Measurements from ENCODE around the gene SUPT20HL1. TPM values are rescaled to one million over a fixed set of nuclear protein-coding genes. Genes with fewer than 3 reads are reported as not detected.

The SUPT20HL1 gene
- total and polyA plus RNA-seq, 11 donors, result not detected

DNA sequence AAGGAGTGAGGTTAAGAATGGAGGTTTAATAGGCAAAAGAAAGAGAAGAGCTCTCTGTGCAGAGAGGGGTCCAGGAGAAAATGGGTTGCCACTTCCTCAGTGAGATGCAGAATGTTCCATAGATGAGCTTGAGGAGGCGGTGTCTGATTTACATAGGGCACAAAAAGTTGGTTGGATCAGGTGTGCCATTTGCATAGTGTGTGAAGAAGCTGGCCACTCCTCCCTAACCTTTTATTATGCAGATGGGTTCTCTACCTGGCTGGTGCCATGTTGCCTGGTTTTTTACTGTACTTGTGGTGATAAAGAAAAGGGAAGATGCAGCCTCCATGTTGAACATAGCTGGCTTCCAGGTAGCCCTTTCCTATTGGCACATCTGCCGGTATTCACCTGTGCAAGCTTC is 27.3 kb downstream of the SUPT20HL1 start:
- 74 to 93% (median 82%) methylated on average over 2 of the region's 2 CpGs for WGBS, 4 donors
- no peaks in the 10 kb centered on the region for H3K36me3 ChIP-seq
- no peaks in the 10 kb centered on the region for H3K9me3 ChIP-seq
- no peak overlapping the region for H3K27ac ChIP-seq
- DNase-seq (no peak), ATAC-seq (no peak)
- H3K27me3 ChIP-seq, result peaks cover 0 to 60% (median 0%) of the 10 kb centered on the region in 9 donors
- intact Hi-C loops (cut with DNase I), result no loop called here
- no peaks in the 10 kb centered on the region for H3K4me1 ChIP-seq
- TF ChIP-seq, protein P1, sequence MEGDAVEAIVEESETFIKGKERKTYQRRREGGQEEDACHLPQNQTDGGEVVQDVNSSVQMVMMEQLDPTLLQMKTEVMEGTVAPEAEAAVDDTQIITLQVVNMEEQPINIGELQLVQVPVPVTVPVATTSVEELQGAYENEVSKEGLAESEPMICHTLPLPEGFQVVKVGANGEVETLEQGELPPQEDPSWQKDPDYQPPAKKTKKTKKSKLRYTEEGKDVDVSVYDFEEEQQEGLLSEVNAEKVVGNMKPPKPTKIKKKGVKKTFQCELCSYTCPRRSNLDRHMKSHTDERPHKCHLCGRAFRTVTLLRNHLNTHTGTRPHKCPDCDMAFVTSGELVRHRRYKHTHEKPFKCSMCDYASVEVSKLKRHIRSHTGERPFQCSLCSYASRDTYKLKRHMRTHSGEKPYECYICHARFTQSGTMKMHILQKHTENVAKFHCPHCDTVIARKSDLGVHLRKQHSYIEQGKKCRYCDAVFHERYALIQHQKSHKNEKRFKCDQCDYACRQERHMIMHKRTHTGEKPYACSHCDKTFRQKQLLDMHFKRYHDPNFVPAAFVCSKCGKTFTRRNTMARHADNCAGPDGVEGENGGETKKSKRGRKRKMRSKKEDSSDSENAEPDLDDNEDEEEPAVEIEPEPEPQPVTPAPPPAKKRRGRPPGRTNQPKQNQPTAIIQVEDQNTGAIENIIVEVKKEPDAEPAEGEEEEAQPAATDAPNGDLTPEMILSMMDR (IDR thresholded peaks at IDR 0.05), result no peak
- TF ChIP-seq POLR2A (IDR thresholded peaks at IDR 0.05), result no peak
- H3K4me3 ChIP-seq, result no peak overlapping the region

DNA sequence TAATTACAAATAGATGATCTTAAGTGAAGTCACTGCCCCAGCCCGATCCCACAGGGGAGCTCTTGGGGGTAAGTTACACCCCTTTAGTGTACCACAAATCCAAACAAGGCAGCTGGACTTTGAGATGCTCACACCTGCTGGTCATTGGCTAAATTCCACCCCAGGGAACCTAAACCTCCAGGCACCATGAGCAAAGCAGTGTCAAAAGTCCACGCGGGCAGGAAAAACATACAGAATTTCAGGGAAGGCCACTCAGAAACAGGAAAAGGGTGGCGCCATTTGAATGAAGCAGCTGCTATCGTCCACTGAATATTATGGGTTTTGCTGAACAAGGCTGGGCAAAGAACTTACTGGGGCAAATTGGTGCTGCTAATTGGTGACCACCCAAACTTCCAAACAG is 30.9 kb downstream of the SUPT20HL1 start:
- peaks cover 0 to 5% (median 0%) of the 10 kb centered on the region in 12 donors for H3K4me1 ChIP-seq
- no peaks in the 10 kb centered on the region for H3K9me3 ChIP-seq
- TF ChIP-seq, protein P1 (IDR thresholded peaks at IDR 0.05), result no peak
- no peak for TF ChIP-seq POLR2A (IDR thresholded peaks at IDR 0.05)
- no peak for ATAC-seq
- 52 to 73% (median 58%) methylated on average over 5 of the region's 5 CpGs for WGBS, 4 donors
- H3K27me3 ChIP-seq, result peaks cover 0 to 53% (median 0%) of the 10 kb centered on the region in 9 donors
- intact Hi-C loops (cut with DNase I), result loop anchor here in 4 of 10 donors (5.0 to 10.0 kb wide), 4 partner anchors 111 to 303 kb away; partner anchors contain the start of gene POLA1 (in 1 of the 4)
- H3K27ac ChIP-seq, result no peak overlapping the region
- no peak overlapping the region for H3K4me3 ChIP-seq
- no peak for DNase-seq
- no peaks in the 10 kb centered on the region for H3K36me3 ChIP-seq

DNA sequence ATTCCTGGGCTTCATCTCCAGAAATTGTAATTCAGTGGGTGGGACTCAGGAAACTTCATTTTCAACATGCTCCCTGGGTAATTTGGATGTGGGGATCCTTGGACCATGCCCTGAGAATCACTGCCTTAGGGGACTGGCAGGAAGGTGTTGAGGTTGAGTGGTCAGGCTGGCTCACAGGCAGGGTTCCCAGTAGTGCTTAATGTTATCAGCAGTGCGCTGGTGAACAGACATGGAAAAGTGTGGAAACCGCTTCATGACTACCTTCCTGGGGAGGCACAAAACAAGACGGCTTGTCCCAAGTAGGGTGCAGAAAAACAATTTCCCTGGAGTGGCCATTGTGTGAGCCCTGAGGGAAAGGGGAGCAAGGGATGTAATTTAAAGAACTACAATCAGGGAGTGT is 31.4 kb downstream of the SUPT20HL1 start:
- H3K4me1 ChIP-seq, result peaks cover 0 to 7% (median 0%) of the 10 kb centered on the region in 12 donors
- H3K4me3 ChIP-seq, result no peak overlapping the region
- no peaks in the 10 kb centered on the region for H3K9me3 ChIP-seq
- no peak overlapping the region for H3K27ac ChIP-seq
- 40 to 51% (median 50%) methylated on average over 3 of the region's 3 CpGs for WGBS, 4 donors
- DNase-seq (no peak), ATAC-seq (peak in 3 of 4 donors; percentile 50 to 53 (median 52))
- TF ChIP-seq POLR2A (IDR thresholded peaks at IDR 0.05), result no peak
- TF ChIP-seq, protein P1 (IDR thresholded peaks at IDR 0.05), result no peak
- H3K36me3 ChIP-seq, result no peaks in the 10 kb centered on the region
- intact Hi-C loops (cut with DNase I), result loop anchor here in 4 of 10 donors (5.0 to 10.0 kb wide), 4 partner anchors 110 to 303 kb away; partner anchors contain the start of gene POLA1 (in 1 of the 4)
- peaks cover 0 to 51% (median 0%) of the 10 kb centered on the region in 9 donors for H3K27me3 ChIP-seq

DNA sequence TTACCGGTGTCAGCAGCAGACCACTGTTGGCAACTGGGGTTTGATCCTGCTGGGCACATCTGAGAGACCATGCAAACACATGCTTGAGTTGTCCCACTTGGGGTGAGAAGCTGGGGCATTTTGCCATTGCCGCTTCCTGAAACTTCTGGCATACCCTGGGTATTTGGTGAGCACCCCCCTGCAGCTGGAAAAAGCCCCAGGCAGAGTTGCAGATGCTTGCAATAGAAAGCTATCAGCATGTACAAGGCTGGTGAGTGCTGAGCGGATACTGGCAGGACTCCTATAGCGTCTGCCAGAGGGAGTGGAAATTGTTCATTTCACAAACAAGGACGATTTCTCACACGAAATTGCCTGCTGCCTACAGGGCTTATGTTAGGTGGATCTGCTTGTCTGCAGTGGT is 32.3 kb downstream of the SUPT20HL1 start:
- DNase-seq, result peak in 4 of 5 donors; percentile 13 to 39 (median 24)

More for the DNA sequence above, 32.3 kb downstream of the SUPT20HL1 start:
- no peaks in the 10 kb centered on the region for H3K36me3 ChIP-seq
- H3K27me3 ChIP-seq, result peaks cover 0 to 45% (median 0%) of the 10 kb centered on the region in 9 donors
- no peak overlapping the region for H3K4me3 ChIP-seq
- no peak overlapping the region for H3K27ac ChIP-seq
- WGBS, 4 donors, result 37 to 41% (median 40%) methylated on average over 6 of the region's 6 CpGs
- peaks cover 0 to 7% (median 0%) of the 10 kb centered on the region in 12 donors for H3K4me1 ChIP-seq
- intact Hi-C loops (cut with DNase I), result loop anchor here in 4 of 10 donors (5.0 to 10.0 kb wide), 4 partner anchors 110 to 302 kb away; partner anchors contain the start of gene POLA1 (in 1 of the 4)
- peak; percentile 46 to 77 (median 64) for ATAC-seq
- TF ChIP-seq POLR2A (IDR thresholded peaks at IDR 0.05), result no peak
- TF ChIP-seq, protein P1 (IDR thresholded peaks at IDR 0.05), result no peak
- no peaks in the 10 kb centered on the region for H3K9me3 ChIP-seq
